NT2/D1 (cell line): ENCODE measurements around the gene SLC44A4.
"Not testable (repeated sequence)": the region's sequence is repeated elsewhere in the genome, so short reads cannot be mapped to it uniquely, and the experiment has no call there.

Experiments used
- SUZ12 ChIP-seq: IDR thresholded peaks from 2 replicates; pipeline ENCODE4 v1.6.1; 2011; ENCODE audit not compliant: insufficient read length, insufficient read depth; ENCODE audit errors: extremely low read depth
- YY1 ChIP-seq: IDR thresholded peaks from 2 replicates; pipeline ENCODE4 v1.6.1; 2011; ENCODE audit not compliant: insufficient read length, insufficient read depth
- ZNF274 ChIP-seq: IDR thresholded peaks from 2 replicates; pipeline ENCODE4 v1.6.1; 2011; ENCODE audit warnings: mild to moderate bottlenecking, low read depth, low read length

- not testable (repeated sequence) for TF ChIP-seq ZNF274, YY1, SUZ12
These were observed 60.8 kb downstream of the SLC44A4 start for GRCh38 chr6:31817929-31818511.
